ENCODE data around the gene MAP3K5.
"Not testable (repeated sequence)": the region's sequence is repeated elsewhere in the genome, so short reads cannot be mapped to it uniquely, and the experiment has no call there.

MAP3K5 gene

DNA sequence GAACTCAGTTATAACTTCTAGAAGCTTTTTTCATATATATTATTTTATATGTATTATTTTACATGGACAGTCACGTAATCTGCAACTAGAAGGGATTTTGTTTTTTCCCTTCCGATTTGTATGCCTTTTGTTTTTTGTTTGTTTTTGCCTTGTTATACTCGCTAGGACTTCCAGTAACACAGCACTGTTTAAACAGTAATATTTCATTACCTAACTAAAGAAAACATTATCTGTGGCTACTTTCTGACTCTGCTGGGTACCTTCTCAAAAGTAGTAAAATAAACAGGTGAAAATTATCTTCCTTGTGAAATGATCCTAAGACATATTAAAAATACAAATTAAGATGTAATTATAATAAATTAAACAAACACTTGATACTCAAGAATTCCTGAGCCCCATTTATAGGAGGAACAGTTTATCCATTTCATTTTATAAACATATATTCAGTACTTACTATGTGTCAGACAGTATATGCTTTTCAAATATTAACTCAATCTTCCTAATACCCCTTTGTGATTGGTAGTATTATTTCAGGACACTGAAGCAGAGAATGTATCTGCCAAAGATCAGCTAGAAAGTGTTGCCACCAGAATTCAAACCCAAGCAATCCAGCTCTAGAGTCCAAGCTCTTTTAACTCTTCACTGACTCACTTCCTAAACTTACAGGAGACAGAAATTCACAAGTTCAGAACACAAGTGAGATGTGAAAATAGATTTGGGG, 65.3 kb downstream of the MAP3K5 start:
- DNase-seq (ENCODE audit: low read depth, low spot score), result no peak

DNA sequence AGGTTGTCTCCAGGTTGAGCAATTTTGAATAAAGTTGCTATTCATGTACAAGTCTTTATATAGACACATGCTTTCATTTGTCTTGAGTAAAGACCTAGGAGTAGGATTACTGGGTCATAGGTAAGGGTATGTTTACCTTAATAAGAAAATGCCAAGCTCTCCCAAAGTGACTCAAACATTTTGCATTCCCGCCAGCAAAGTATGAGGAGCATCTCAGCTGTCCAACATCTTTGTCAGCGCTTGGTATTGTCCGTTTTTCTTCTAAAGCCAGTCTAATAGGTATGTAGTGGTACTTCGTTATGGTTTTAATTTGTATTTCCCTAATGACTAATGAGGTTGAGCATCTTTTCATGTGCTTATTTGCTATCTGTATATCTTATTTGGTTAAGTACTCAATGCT, 67.2 kb downstream of the MAP3K5 start:
- DNase-seq (ENCODE audit: low read depth, low spot score), result no peak

DNA sequence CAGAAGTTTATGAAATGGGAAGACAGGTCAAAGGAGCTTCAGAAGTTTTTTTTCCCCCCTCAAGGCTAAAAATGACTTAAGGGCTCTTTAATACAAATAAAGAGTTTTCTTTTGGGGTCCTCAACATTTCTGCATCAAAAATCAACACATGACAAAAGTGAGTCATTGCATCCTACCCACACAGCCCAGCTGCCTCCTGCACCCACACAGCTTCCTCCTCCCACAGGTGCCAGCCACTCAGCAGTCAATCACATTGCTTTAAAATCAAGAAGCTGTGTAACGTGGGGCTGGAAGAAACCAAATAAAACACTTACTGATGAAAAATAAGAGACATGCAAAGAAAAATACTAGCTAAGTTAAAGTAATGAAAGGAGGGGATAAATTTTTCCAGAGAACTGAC, 68.5 kb downstream of the MAP3K5 start:
- no peak for DNase-seq (ENCODE audit: low read depth, low spot score)

DNA sequence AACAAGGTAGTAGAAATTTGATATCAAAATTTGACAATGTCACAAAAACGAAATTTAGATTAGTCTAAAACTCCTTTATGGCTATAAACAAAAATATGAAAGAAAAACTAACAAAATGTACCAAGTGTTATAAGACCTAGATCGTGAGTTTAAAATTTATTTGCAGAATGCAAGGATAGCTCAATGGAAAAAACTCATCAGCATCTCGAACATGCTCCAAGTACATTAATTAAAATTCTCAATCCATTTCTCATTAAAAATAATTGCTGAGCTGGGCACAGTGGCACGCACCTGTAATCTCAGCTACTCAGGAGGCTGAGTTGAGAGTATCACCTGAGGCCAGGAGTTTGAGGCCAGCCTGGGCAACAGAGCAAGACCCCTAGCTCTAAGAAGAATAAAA, 70.8 kb downstream of the MAP3K5 start:
- no peak for DNase-seq (ENCODE audit: low read depth, low spot score)

DNA sequence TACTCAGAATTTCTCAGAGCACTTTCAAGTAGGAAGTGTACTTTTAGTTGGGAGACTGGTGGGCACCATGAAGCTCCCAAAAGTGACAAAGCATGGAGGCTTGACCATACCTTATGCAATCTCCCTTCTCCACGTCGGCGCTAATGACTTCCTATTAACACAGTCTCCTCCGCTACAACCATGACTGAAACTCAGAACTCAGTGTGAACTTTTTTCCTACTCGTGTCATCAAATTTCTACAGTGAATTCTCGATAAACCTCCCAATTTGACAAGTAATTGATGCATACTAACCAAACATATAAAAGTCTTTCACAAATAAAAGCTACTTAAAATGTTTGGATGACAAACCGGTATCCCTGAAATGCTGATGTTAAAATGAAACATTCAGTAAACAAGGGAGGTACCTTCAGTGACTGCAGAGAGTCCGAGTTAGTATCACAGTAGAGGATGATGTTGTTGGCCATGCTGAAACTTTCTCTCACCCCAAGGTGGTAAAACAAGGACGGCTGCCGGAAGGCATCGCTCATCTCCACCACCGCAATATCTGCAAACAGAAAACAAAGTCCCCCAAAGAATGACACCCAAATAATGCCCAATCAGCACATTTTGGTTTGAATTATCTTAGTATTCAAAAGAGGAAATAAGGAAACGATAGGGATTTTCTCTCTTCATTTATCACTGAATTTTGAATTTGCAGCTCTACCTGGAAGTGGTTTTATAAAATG, 72.1 kb downstream of the MAP3K5 start:
- no peak for DNase-seq (ENCODE audit: low read depth, low spot score)

DNA sequence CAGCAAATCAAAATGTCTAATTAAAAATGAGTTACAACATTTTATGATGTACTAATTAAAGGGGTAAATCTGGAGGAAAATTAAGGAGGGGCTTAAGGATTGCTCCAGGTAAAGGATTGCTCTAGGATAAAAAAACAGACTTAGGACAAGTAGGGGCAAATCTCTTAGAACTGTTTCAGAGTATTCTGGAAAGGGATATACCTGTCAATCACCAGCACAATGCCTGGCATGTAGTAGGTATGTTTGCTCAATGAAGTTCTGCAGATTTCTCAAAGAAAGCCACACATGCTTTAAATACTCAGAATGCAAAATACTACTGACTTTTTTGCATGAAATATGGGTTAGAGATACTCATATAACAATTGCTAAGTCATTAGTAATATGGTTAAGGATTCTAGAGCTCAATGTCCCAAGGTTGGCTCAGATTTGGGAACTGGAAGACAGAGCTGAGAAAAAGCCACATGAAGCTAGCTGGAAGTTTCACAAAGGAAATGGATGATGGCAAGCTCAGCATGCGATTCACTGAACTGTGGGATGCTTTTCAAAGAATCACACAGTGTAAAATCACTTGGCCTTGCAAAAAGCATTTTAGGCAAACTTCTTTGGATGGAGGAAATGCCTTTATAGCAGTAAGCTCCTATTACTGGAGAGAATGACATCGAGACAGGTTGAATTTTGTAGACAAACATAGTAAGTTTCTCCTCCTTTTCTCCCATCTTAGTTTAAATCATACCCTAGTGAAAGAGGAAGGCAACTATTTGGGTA, 72.8 kb downstream of the MAP3K5 start:
- no peak for DNase-seq (ENCODE audit: low read depth, low spot score)

DNA sequence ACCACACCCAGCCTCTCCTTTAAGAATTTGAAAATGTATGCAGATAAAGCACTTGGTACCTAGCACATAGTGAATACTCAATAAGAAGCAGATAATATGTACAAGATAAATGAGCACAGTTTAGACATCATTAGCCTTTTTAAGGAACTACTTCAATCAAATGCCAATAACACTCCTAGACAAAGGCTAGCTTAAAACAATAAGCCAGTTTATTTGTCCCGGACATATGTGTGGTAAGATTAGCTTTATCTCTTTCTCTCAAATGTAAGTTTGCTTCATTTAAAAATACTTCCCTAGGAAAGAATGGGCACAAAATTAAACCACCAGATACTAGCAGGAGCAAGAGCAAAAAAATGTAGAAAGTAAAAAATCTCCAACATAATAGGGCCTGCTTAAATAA, 73.8 kb downstream of the MAP3K5 start:
- no peak for DNase-seq (ENCODE audit: low read depth, low spot score)

DNA sequence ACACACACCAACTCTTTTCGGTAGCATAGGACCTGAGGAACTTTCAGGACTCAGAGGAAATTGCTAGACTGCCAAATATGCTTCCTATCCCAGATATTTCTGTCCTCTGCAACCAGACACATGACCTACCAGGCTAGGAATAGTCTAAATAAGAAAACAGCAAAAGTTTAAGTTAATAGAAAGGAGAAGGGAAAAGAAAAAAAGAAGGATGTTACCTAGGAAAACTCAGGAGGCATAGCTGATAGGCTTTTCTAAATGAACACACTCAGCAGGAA, 74.6 kb downstream of the MAP3K5 start:
- no peak for DNase-seq (ENCODE audit: low read depth, low spot score)

DNA sequence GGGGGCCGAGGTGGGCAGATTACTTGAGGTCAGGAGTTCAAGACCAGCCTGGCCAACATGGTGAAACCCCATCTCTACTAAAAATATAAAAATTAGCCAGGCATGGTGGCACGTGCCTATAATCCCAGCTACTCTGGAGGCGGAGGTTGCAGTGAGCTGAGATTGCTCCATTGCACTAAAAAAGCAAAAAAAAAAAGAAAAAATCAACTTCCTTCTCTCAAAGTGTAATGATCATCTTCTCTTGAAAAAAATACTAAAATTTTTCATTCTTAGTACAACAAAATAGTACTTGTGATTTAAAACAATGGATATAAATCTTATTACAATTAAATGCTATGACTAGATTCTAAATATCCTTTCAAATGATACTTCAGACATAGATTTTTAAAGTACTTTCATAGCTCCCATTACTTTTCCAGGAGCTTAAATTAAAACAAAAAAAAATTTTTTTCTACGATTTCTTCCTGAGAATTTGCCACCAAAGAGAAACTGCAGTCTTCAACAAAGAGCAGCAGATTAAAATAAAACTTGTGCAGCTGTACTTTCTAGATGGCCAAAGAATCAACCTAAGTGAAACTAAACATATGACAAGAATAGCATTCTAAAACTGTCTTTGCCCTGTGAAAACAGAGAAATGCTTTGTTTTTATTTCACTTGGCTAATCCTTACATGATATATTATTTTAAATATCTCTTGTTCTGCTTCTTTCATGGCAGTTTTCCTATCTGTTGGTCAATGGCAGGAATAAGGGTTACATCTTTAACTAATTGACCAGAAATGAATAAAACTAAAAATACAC, 75.2 kb downstream of the MAP3K5 start:
- no peak for DNase-seq (ENCODE audit: low read depth, low spot score)

DNA sequence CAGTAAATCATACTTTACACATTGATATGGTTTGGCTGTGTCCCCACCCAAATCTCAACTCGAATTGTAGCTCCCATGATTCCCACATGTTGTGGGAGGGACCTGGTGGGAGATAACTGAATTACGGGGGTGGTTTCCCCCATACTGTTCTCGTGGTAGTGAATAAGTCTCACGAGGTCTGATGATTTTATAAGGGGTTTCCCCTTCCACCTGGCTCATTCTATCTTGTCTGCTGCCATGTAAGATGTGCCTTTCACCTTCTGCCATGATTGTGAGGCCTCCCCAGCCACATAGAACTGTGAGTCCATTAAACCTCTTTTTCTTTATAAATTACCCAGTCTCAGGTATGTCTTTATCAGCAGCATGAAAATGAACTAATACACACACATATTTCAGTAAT, 79.6 kb downstream of the MAP3K5 start:
- not testable (repeated sequence) for DNase-seq (ENCODE audit: low read depth, low spot score)

DNA sequence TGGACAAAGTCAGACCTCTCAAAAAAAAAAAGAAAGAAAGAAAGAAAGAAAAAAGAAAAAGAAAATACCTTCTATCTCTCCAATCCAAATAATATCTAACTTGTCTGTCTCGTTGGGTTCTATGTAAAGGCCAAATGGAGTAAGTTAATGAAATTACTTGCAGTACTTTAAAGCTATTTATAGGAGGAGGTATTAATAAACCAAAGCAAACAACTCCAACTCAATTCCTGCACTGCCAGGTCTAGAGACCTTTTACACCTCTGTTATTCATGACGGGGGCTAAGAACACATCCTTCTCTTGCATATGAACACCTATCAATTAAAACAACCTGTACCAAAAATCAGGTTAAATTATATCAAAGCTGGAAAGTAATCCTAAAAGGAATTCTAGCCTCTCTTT, 80.6 kb downstream of the MAP3K5 start:
- no peak for DNase-seq (ENCODE audit: low read depth, low spot score)

DNA sequence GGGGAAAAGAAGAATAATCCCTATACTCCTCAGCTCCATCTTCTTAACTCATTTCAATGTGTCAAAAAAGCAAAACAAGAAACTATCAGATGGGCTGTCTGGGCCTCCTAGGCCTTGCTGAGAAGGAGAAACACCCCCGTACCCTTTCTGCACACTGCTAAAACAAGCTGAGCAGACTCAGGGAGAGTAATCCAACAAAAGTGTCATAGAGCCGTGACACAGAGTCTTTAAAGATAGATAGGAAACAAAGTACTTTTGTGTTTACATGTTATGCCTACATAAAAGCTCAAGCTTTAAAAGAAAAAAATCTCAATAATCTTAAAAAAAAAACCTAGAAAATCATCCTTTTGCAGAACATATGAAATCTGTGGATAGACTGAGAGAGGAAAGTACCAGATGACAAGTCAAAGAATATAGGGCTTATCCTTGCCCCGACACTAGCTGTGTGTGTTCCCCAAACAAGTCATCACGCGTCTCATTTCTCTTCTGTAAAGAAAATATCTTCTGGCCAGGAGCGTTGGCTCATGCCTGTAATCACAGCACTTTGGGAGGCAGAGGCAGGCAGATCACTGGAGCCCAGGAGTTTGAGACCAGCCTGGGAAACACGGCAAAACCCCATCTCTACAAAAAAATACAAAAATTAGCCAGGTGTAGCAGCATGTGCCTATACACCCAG, 81.3 kb downstream of the MAP3K5 start:
- no peak for DNase-seq (ENCODE audit: low read depth, low spot score)

DNA sequence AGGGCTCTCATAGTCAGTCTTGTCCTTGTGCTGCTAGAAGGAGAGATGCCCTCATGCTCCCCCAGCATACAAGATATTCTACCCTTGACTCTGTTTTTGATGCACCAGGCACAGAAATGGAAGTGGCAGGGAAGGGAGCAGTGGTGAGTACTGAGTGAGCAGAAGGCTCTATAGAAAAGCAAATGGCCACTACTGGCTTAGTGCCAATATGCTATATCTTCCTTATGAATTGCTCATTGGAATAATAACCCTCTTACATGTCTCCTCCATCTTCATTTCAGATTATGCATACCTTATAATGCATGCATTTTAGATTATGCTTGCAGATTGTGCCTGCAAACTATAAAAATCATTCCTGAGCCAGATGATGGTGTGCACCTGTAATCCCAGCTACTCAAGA, 82.8 kb downstream of the MAP3K5 start:
- no peak for DNase-seq (ENCODE audit: low read depth, low spot score)

DNA sequence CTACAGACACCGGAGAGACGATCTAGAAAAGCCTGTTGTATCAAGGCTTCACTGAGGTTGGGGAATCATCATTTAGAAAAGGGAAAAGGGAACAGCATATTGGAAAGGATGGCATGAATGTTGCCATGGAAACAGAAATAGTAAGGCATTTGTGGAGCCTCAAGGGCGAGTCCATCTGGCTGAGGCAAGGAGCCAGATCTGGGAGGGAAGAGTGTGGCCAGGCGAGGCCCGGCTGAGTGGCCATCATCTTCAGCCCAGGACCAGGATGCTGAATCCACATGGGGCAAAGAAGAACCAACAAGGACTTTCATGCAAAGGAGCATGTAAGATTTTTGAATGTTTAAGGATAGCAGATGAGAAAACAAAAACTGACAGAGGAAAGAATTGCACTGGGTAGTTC, 85.8 kb downstream of the MAP3K5 start:
- DNase-seq (ENCODE audit: low read depth, low spot score), result no peak

DNA sequence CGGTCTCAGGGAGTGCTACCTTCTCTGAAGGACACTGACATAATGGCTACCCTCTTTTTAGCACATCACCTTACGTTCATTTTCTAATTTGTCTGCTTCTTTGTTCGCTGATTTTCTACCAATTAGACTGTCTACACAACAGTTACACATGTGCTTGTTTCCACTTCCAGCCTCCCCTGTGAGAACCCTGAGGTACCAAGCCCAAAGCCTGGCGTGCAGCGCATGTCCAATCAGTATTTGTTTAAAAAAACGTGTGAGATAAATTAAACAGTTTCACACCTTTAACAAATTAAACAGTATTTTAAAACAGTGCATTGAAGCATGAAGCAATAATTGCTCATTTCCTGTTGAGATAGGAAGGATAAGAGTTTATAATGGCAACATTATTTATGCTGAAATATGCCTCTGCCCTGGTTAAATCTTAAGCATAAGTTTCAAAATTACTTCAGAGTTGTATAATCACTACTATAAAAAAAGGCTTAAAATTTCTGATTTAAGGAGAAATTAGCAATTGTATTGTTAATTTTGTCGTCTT, 88.9 kb downstream of the MAP3K5 start:
- DNase-seq (ENCODE audit: low read depth, low spot score), result no peak

DNA sequence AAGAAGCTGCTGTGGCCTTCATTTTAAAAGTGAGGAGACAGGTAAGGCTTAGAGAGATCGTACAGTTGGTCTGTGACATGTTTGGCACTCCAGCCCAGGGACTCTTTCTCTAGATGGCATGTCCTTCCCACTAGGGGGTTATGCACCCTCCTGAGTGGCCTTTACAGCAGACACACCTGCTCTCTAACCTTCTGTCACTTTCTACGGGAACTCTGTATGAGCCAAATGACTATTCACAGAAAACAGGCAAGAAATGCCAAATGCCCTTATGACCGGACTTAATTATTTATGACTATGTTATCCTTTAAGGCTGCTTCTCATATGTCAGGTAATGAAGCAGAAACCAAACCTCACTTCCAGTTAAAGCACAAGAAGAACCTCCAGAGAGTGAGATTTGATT, 91.2 kb downstream of the MAP3K5 start:
- DNase-seq (ENCODE audit: low read depth, low spot score), result no peak

DNA sequence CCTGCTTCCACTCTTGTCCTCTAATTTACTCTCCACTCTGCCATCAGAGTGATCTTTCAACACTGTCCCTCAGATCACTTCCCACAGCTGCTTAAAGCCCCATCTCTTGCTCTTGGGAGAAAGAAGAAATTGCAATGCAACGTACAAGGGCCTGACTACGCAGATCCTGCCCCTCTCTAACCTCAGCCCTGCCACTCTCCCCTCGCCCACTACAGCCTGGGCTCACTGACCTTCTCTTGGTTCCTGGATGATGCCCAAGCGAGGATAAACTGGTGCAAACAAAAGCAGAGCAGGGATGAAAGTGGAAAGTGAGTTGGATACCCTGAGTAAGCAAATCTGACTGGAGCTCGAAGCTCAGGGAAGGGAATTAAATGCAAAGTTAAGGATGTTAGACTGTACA, 92.9 kb downstream of the MAP3K5 start:
- DNase-seq (ENCODE audit: low read depth, low spot score), result no peak

DNA sequence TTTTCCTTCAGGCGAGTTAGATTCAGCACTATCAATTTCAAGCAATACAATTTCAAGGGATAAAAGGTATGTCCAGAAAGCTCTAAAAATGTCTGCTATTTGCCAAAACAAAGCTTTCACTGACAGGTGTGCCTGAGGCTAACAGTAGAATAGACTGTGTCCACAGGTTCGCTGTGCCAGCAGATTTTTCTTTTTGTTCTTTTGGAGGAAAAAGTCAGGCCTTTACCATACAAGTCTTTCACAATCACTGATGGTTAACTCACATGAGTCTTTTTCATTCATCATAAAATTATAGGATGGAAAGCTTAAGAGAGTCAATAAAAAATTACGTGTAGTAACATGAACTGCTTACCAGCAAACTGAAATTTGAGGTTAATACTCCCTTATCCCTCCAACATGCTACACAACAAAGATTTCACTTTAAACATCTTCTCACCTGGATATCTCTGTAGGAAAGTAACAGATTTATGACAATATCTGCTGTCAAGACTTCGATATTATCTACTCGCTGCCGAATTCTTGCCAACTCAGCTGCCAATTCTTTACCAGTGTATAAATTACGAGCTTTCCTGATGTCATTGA, 95.4 kb downstream of the MAP3K5 start:
- DNase-seq (ENCODE audit: low read depth, low spot score), result no peak

DNA sequence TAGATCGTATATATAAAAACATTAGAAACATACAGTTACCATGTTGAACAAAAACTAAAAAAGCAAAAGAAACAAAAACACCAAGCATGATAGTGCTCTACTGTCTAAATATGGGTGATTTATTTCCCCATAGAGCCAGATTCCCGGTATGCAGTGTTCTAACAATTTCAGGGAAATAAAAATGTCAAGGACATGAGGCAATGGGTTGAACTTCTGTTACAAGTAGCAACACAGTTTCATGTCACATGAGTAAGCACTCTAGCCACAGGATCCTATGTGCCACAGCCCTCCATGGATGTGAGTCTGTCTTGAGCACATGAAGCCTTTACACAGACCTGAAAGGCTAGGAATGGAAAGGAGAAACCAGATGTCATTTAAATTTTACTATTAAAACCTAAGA, 96.0 kb downstream of the MAP3K5 start:
- DNase-seq (ENCODE audit: low read depth, low spot score), result no peak

DNA sequence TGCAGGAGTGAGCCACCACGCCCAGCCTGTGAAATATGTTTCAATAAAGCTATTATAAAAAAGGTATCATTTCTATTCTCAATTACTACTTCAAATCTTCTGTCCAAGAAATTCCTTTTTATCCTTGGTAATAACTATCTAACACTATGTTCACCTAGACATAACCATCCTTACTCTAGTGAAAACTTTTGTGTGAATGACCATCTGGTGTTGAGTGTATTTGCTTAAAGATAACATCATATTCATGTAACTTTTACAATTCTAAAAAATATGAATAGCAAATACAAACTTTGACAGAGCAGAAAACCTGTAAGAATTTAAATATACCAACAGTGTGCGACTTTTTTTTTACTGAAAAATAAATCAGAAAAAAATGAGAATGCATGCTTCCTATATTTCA, 96.9 kb downstream of the MAP3K5 start:
- no peak for DNase-seq (ENCODE audit: low read depth, low spot score)

DNA sequence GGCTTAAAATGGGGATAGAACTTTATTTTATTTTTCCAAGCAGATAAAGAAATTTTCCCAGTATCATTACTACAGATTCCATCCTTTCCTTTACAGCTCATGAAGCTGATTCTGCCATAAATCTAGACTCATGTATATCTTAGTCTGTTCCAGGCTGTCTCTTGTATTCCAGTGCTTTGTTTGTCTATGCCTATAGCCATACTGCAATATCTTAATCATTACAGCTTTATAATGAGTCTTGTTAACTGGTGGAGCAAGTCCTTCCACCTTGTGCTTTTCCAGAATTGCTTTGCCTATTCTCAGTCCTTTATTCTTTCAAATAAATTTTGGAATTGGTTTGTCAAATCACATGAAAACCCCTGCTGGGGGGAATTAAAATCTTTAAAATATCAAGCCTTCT, 99.2 kb downstream of the MAP3K5 start:
- no peak for DNase-seq (ENCODE audit: low read depth, low spot score)
